Heart right ventricle (tissue), 16 donors: ENCODE data around the gene NR3C1. TPM values are rescaled to one million over a fixed set of nuclear protein-coding genes. Genes with fewer than 3 reads are reported as not detected.
A peak's percentile ranks its signal among the peaks of the same experiment; 100 is the strongest.

Experiments
- ATAC-seq, 8 donors: fragments of 200-7000 bp; cut with Tn5 transposase; one replicate each; pipeline ENCODE4 v1.9.1; 2020; ENCODE audit warnings: mild to moderate bottlenecking in 8 of 8, moderate library complexity in 8 of 8, moderate number of reproducible peaks in 1 of 8
- DNase-seq, 2 donors: peaks; one replicate each; pipeline ENCODE4 v3.0.0-alpha.2; 2020
- H3K27ac ChIP-seq, 10 donors: fragments of 200-600 bp; sonication (generic) in 2 of 10; one replicate each; pipeline versions ENCODE4 v1.5.0 to v1.8.0; 2020 to 2022; ENCODE audit warnings: mild to moderate bottlenecking in 3 of 10
- H3K27me3 ChIP-seq, 7 donors: fragments of 200-600 bp; one replicate each; pipeline ENCODE4 v1.8.0; 2021 to 2022; ENCODE audit warnings: mild to moderate bottlenecking in 2 of 7
- H3K36me3 ChIP-seq, 9 donors: fragments of 200-600 bp; sonication (generic) in 1 of 9; one replicate each; pipeline versions ENCODE4 v1.5.0 to v1.8.0; 2020 to 2022; ENCODE audit warnings: mild to moderate bottlenecking in 2 of 9
- H3K4me1 ChIP-seq, 9 donors: fragments of 200-600 bp; sonication (generic) in 1 of 9; one replicate each; pipeline versions ENCODE4 v1.5.0 to v1.8.0; 2020 to 2022; ENCODE audit warnings: mild to moderate bottlenecking in 4 of 9
- H3K4me3 ChIP-seq, 10 donors: fragments of 200-600 bp; sonication (generic) in 2 of 10; one replicate each; pipeline versions ENCODE4 v1.5.0 to v1.8.0; 2020 to 2022; ENCODE audit warnings: mild to moderate bottlenecking in 7 of 10, moderate library complexity in 2 of 10
- H3K9me3 ChIP-seq, 11 donors: fragments of 200-600 bp in 10 of 11; sonication (generic) in 2 of 11; one replicate each; pipeline versions ENCODE4 v1.5.0 to v1.8.0; 2013 to 2022; ENCODE audit warnings: mild to moderate bottlenecking in 2 of 11, control low read depth in 1 of 11, moderate library complexity in 1 of 11
- CTCF ChIP-seq, 9 donors: fragments of 200-600 bp; sonication (generic) in 2 of 9; IDR thresholded peaks; one replicate each; pipeline versions ENCODE4 v1.5.0 to v1.8.0; 2021 to 2022; ENCODE audit warnings: antibody characterized with exemption in 9 of 9, mild to moderate bottlenecking in 5 of 9, moderate library complexity in 1 of 9
- WGBS, 2 donors: extraction: QIAGEN DNeasy Blood & Tissue Kit; methylation state at CpG; one replicate each; pipeline ENCODE4 v1.1.7; 2013; ENCODE audit warnings: inconsistent platforms in 1 of 2; 5-methylcytosine and 5-hydroxymethylcytosine counted together
- intact Hi-C, 10 donors: fragments of 100-400 bp; cut with DNase I; formaldehyde crosslinking; loops; one replicate each; pipeline versions ENCODE4 v1.11.1 to v1.14.2; 2022
- polyA plus RNA-seq, 2 donors: library from polyadenylated mRNA; stranded (reverse); fragments of 200-250 nt; gene quantifications; one replicate each; pipeline ENCODE4 v1.2.3, GENCODE V29; 2013
- total RNA-seq, 10 donors: library from RNA; stranded (reverse); fragmentation: NEBNext Ultra II Directional in 3 of 10; extraction: Animal tissue kit (Norgen Biotek cat#: 25700) in 3 of 10; gene quantifications; one replicate each; pipeline versions ENCODE4 v1.2.1 to v1.2.4, GENCODE V29; 2021 to 2023
- donor health status: Arrhythmogenic right ventricular cardiomyopathy.
- donor health status: ischemic (EF 13 %, LVEDD 7.1; RV severe dilation, severe dysfunction).
- donor health status: healthy with polysubstance abuse.
- donor health status: DM: no; HTN: yes; CAD: no.
- donor health status: DM: no; HTN: no; CAD: no.
- donor health status: ischemic (EF 25% LVEDD 6.9; RV normal size, moderate dysfunction).
- donor health status: ischemic (EF 25% LVEDD 5.7; RV mildly dilated, moderate dysfunction).
- donor health status: healthy.
- donor health status: DM: yes; HTN: yes; CAD: no.
- donor health status: Ischemic cardiomyopathy.
- donor health status: ischemic (EF 35%, LVEDD 5.7; RV mildly dilated, moderate dysfunction).
- donor health status: nonischemic (EF 11% LVEDD 7.7; RV severe dilation, severe dysfunction).
- donor health status: DM: yes; HTN: yes; CAD: no.
- donor health status: PGD.
- donor health status: ischemic (EF 29% LVEDD 5.4; RV normal size, mild dysfunction).
- donor health status: nonischemic (EF 23%, LVEDD 6.1; RV moderate dilation, normal function).

The NR3C1 gene
- total and polyA plus RNA-seq, 12 donors: 11.0 to 62.3 (median 44.6) TPM

GRCh38 chr5:143249851-143250250 is 153.6 kb downstream of the NR3C1 start:
- DNase-seq (no peak), ATAC-seq (no peak)
- intact Hi-C loops: no loop called here
- H3K27me3 ChIP-seq: no peaks in the 10 kb centered on the region
- WGBS, 2 donors: 98 to 99% methylated on average over 2 of the region's 2 CpGs
- peaks cover 0 to 18% (median 0%) of the 10 kb centered on the region in 9 donors for H3K4me1 ChIP-seq
- TF ChIP-seq CTCF (IDR thresholded peaks at IDR 0.05): no peak
- H3K9me3 ChIP-seq: no peaks in the 10 kb centered on the region
- no peaks in the 10 kb centered on the region for H3K36me3 ChIP-seq
- H3K27ac ChIP-seq: no peak overlapping the region
- no peak overlapping the region for H3K4me3 ChIP-seq

GRCh38 chr5:143248822-143249579 is 154.5 kb downstream of the NR3C1 start:
- DNase-seq (no peak), ATAC-seq (peak in 4 of 8 donors; percentile 50 to 87 (median 56))
- peaks cover 0 to 21% (median 2%) of the 10 kb centered on the region in 9 donors for H3K4me1 ChIP-seq
- H3K36me3 ChIP-seq: no peaks in the 10 kb centered on the region
- no peaks in the 10 kb centered on the region for H3K27me3 ChIP-seq
- H3K9me3 ChIP-seq: no peaks in the 10 kb centered on the region
- no peak overlapping the region for H3K27ac ChIP-seq
- H3K4me3 ChIP-seq: no peak overlapping the region
- intact Hi-C loops: no loop called here
- WGBS, 2 donors: 93 to 98% methylated on average over 3 of the region's 3 CpGs
- TF ChIP-seq CTCF (IDR thresholded peaks at IDR 0.05): no peak

- no peaks in the 10 kb centered on the region for H3K36me3 ChIP-seq
- DNase-seq (no peak), ATAC-seq (no peak)
- WGBS, 2 donors: 89 to 93% methylated on average over 3 of the region's 3 CpGs
- H3K4me3 ChIP-seq: no peak overlapping the region
- H3K27me3 ChIP-seq: no peaks in the 10 kb centered on the region
- H3K27ac ChIP-seq: no peak overlapping the region
- TF ChIP-seq CTCF (IDR thresholded peaks at IDR 0.05): no peak
- intact Hi-C loops: no loop called here
- no peaks in the 10 kb centered on the region for H3K9me3 ChIP-seq
- H3K4me1 ChIP-seq: peaks cover 0 to 26% (median 9%) of the 10 kb centered on the region in 9 donors
Measured at GRCh38 chr5:143248391-143248790, 155.1 kb downstream of the NR3C1 start.

GRCh38 chr5:143247134-143247815 is 156.2 kb downstream of the NR3C1 start:
- no peaks in the 10 kb centered on the region for H3K36me3 ChIP-seq
- no peaks in the 10 kb centered on the region for H3K9me3 ChIP-seq
- no peak overlapping the region for H3K27ac ChIP-seq
- peaks cover 0 to 28% (median 10%) of the 10 kb centered on the region in 9 donors for H3K4me1 ChIP-seq
- intact Hi-C loops: no loop called here
- 94 to 98% methylated on average over 1 of the region's 1 CpG for WGBS, 2 donors
- DNase-seq (no peak), ATAC-seq (no peak)
- H3K27me3 ChIP-seq: no peaks in the 10 kb centered on the region
- no peak for TF ChIP-seq CTCF (IDR thresholded peaks at IDR 0.05)
- no peak overlapping the region for H3K4me3 ChIP-seq
